ENCODE measurements around the gene RDH14. TPM values are rescaled to one million over a fixed set of nuclear protein-coding genes. Genes with fewer than 3 reads are reported as not detected.

Gene RDH14
- total and polyA plus RNA-seq, 9 donors, result 16.0 to 27.9 (median 20.0) TPM

DNA sequence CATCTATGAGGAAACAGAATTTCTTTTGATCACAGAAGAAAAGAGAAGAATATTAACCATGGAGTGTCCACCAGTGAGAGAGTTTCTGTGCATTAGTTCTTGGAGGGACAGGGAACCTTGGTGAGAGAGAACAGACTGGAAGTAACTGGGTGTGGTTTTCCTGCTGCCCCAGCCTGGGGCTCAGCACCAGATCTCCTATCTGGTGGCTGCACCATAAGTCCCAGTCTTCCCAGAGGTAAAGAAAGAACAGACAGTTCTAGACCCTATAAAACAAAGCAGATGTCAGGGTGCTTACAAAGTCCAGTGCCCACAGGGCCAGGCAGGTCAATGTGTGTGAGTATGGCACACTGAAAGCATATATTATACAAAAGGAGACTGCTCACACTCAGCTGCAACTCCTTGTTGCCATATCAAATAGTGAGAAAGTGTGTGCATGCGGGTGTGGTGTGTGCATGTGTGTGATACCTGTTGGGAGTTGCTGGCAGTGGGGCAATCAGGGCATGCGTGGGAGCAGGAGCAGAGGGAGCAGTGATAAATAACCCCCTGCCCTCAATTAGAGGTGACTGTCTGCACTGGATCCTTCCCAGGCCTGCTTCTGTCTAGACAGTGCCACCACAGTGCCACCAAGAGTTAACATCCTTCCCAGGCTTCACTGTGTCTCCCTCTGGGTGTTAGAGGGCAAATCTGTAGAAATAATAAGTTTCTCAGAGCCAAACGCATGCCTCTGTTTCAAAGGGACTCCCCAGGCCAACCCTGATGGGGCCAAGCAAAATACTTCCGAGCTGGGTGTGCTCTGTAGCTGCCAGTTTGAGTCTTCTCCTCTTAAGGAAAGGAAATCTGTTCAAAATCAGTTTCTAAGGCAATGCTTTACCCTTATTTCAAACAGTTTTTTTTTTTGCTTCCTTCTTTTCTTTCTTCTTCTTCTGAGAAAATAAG, 45.7 kb downstream of the RDH14 start:
- no peaks in the 10 kb centered on the region for H3K9me3 ChIP-seq
- H3K27ac ChIP-seq, result no peak overlapping the region
- no peak for DNase-seq
- H3K4me3 ChIP-seq, result no peak overlapping the region
- intact Hi-C loops (cut with DNase I), result loop anchor here in 1 of 4 donors (10.0 kb wide), 1 partner anchor 1350 kb away; no protein-coding TSS in a partner anchor
- H3K27me3 ChIP-seq, result no peaks in the 10 kb centered on the region
- no peaks in the 10 kb centered on the region for H3K36me3 ChIP-seq
- no peaks in the 10 kb centered on the region for H3K4me1 ChIP-seq (ENCODE audit: insufficient read depth)
- TF ChIP-seq, protein P1, sequence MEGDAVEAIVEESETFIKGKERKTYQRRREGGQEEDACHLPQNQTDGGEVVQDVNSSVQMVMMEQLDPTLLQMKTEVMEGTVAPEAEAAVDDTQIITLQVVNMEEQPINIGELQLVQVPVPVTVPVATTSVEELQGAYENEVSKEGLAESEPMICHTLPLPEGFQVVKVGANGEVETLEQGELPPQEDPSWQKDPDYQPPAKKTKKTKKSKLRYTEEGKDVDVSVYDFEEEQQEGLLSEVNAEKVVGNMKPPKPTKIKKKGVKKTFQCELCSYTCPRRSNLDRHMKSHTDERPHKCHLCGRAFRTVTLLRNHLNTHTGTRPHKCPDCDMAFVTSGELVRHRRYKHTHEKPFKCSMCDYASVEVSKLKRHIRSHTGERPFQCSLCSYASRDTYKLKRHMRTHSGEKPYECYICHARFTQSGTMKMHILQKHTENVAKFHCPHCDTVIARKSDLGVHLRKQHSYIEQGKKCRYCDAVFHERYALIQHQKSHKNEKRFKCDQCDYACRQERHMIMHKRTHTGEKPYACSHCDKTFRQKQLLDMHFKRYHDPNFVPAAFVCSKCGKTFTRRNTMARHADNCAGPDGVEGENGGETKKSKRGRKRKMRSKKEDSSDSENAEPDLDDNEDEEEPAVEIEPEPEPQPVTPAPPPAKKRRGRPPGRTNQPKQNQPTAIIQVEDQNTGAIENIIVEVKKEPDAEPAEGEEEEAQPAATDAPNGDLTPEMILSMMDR (IDR thresholded peaks at IDR 0.05), result no peak
- no peak for TF ChIP-seq POLR2A (IDR thresholded peaks at IDR 0.05)
- no peak for TF ChIP-seq EP300 (IDR thresholded peaks at IDR 0.05)
- WGBS, 3 donors, result 66 to 69% (median 69%) methylated on average over 4 of the region's 4 CpGs

DNA sequence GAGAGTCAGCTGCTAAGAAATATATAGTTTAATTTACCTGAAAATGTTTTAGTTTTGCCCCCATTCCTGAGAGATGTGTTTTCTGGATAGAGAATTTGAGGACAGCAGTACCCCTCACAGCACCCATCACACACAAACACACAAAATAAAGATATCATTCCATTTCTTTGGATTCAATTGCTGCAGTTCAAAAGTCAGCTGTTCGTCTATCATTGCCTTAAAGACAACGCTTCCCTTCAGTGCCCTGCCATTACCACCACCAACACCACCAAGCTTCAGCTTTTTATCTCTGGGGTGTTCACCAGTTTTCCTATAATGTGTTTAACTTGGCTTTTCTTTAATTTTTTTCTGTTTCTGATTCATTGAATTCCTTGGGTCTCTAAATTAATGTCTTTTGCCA, 49.7 kb downstream of the RDH14 start:
- no peaks in the 10 kb centered on the region for H3K27me3 ChIP-seq
- intact Hi-C loops (cut with DNase I), result loop anchor here in 1 of 4 donors (10.0 kb wide), 1 partner anchor 1354 kb away; no protein-coding TSS in a partner anchor
- TF ChIP-seq, protein P1 (IDR thresholded peaks at IDR 0.05), result no peak
- no peaks in the 10 kb centered on the region for H3K4me1 ChIP-seq (ENCODE audit: insufficient read depth)
- no peak overlapping the region for H3K4me3 ChIP-seq
- no peaks in the 10 kb centered on the region for H3K9me3 ChIP-seq
- no peak overlapping the region for H3K27ac ChIP-seq
- no peak for DNase-seq
- no peaks in the 10 kb centered on the region for H3K36me3 ChIP-seq
- 93 to 95% (median 94%) methylated on average over 2 of the region's 2 CpGs for WGBS, 3 donors

DNA sequence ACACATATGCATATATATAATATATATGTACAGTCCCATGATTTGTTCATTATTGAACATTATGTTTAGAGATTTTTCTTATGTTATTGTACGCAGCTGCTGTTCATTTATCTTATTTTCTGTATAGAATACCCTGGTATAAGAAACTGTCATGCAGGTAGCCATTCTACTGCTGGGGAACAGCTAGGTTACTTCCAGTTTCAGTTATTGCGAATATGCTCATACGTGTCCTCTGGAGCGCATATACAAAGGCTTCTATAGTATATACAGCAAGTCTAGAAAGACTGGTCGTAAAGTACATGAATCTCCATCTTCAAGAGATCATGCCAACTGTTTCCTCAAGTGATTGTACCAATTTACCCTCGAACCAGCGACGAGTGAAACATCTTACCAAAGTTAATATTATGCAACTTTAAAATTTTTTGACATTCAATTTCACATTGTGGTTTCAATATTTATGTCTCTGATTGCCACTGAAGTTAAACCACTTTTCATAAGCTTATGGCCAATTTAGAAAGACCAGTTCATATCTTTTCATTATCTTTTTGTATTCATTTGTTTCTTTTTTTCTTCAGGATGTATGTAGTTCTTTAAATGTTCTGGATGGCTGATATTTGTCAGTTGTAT, 53.5 kb downstream of the RDH14 start:
- intact Hi-C loops (cut with DNase I), result no loop called here
- no peaks in the 10 kb centered on the region for H3K9me3 ChIP-seq
- H3K36me3 ChIP-seq, result no peaks in the 10 kb centered on the region
- 91 to 93% (median 92%) methylated on average over 8 of the region's 8 CpGs for WGBS, 3 donors
- H3K4me1 ChIP-seq (ENCODE audit: insufficient read depth), result no peaks in the 10 kb centered on the region
- H3K4me3 ChIP-seq, result no peak overlapping the region
- DNase-seq, result no peak
- no peak overlapping the region for H3K27ac ChIP-seq
- H3K27me3 ChIP-seq, result no peaks in the 10 kb centered on the region
- TF ChIP-seq POLR2A (IDR thresholded peaks at IDR 0.05) (no peak), EP300 (IDR thresholded peaks at IDR 0.05) (no peak)
- TF ChIP-seq, protein P1 (IDR thresholded peaks at IDR 0.05), result no peak

- WGBS, 3 donors, result 53 to 66% (median 61%) methylated on average over 4 of the region's 4 CpGs
- TF ChIP-seq EP300 (IDR thresholded peaks at IDR 0.05) (no peak), POLR2A (IDR thresholded peaks at IDR 0.05) (no peak)
- TF ChIP-seq, protein P1 (IDR thresholded peaks at IDR 0.05), result no peak
- intact Hi-C loops (cut with DNase I), result no loop called here
Observed at GRCh38 chr2:18505703-18506341, 54.6 kb downstream of the RDH14 start.

More at GRCh38 chr2:18505703-18506341, 54.6 kb downstream of the RDH14 start:
- Histone ChIP-seq H3K36me3 (no peaks in the 10 kb centered on the region), H3K4me3 (no peak overlapping the region), H3K9me3 (no peaks in the 10 kb centered on the region), H3K4me1 (ENCODE audit: insufficient read depth) (no peaks in the 10 kb centered on the region), H3K27ac (no peak overlapping the region), H3K27me3 (no peaks in the 10 kb centered on the region)
- no peak for DNase-seq
